Vagina (tissue), 2 donors: Measurements from ENCODE around the gene CPSF4L.

Experiments
- CTCF ChIP-seq, 3 experiments: fragments of 450-650 bp in 2 of 3; fragments of 200-600 bp in 1 of 3; sonication (generic) in 1 of 3; IDR thresholded peaks; one replicate each; pipeline ENCODE4 v1.5.1; 2017 to 2019; ENCODE audit warnings: antibody characterized with exemption in 3 of 3, mild to moderate bottlenecking in 2 of 3, moderate library complexity in 2 of 3
- POLR2A ChIP-seq, 2 donors: fragments of 450-650 bp; IDR thresholded peaks; one replicate each; pipeline ENCODE4 v1.6.1; 2017; ENCODE audit warnings: antibody characterized with exemption in 2 of 2, mild to moderate bottlenecking in 2 of 2, moderate library complexity in 2 of 2
- POLR2AphosphoS5 ChIP-seq, 2 donors: sonication (generic); formaldehyde crosslinking; IDR thresholded peaks; one replicate each; pipeline ENCODE4 v1.9.0; 2017; ENCODE audit warnings: antibody characterized with exemption in 2 of 2, mild to moderate bottlenecking in 2 of 2, low read depth in 1 of 2; ENCODE audit not compliant: insufficient read depth in 1 of 2

GRCh38 chr17:73228748-73229236 is 32.9 kb downstream of the CPSF4L start:
- TF ChIP-seq CTCF (IDR thresholded peaks at IDR 0.05) (no peak), POLR2A (IDR thresholded peaks at IDR 0.05) (no peak), POLR2AphosphoS5 (IDR thresholded peaks at IDR 0.05; ENCODE audit: insufficient read depth in 1 of 2, low read depth in 1 of 2) (peak in 1 of 2 donors; percentile 66)
